Measurements from ENCODE around the gene FBLN2.
A peak's percentile ranks its signal among the peaks of the same experiment; 100 is the strongest.

FBLN2 gene

DNA sequence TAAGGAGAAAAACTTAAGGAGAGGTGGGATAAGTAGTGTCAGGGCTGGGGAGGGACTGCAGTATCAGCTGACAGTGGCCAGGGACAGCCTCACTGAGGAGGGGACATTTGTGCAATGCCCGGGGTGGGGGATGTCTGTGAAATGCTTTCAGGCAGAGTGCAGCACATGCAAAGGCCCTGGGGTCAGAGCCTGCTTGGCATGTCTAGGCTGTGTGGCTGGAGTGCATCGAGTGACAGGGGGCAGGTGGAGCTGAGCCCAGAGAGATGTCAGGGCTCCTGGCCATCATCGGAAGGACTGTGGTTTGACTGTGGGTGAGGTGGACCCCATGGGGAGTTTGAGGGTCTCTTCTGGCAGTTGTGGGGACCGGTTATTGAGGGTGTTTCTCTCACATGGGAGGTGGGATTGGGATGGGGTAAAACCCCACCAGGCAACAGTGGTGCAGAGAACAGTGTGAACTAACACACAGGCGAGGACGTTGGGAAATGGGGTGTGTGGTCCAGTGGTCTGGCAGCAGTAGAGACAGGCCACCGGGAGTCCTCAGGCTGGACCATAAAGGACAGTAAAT, 61.2 kb downstream of the FBLN2 start:
- DNase-seq: no peak

- DNase-seq: no peak
These were observed 62.3 kb downstream of the FBLN2 start for GRCh38 chr3:13611221-13611620.

DNA sequence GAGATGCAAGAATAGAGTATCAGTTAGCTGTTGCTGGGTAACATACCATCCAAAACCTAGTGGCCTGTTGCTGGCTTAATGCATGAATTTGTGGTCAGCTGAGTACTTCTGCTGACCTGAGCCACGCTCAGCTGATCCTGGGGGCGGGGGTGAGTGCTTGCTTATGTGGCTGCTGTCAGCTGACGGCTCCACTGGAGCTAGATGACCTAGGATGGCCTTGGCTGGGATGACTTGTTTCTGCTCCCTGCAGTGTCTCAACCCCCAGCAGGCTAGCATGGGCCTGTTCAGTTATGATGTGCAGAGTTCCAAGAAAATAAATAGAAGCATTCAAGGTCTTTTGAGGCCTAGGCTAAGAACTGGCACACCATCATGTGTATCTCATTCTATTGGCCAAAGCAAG, 63.9 kb downstream of the FBLN2 start:
- DNase-seq: no peak

DNA sequence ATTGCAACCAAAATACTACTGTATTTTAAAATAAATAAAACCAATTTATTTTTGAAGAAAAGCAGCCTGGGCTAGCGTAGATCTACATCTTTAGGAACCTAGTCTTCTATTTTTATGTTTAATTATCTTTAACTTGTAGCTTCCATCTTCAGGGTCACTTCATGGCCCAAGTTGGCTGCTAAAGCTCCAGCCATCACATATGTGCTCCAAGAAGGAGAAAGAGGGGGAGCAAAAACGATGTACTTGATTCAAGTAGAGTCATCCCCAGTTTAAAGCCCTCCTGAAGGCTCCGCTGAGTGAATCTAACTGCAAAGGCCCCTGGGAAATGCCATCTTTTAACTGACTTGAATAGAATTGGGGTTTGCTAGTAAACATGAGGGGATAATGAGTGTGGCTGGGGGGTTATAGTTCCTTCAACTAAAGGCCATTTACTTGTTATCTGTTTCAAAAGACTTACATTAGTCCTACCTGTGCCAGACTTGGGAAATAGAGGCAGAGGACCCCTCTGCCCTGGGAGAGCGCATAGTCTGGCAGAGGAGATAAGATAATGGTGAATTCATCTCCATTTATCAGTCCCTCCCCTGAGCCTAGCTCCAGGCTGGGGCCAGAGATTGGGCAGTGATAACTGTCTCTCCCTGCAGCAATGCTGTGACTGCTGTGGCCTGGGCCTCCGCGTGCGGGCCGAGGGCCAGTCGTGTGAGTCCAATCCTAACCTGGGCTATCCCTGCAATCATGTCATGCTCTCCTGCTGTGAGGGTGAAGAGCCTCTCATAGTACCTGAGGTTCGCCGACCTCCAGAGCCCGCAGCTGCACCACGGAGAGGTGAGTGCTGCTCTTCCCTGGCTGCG, 64.6 kb downstream of the FBLN2 start:
- no peak for DNase-seq

DNA sequence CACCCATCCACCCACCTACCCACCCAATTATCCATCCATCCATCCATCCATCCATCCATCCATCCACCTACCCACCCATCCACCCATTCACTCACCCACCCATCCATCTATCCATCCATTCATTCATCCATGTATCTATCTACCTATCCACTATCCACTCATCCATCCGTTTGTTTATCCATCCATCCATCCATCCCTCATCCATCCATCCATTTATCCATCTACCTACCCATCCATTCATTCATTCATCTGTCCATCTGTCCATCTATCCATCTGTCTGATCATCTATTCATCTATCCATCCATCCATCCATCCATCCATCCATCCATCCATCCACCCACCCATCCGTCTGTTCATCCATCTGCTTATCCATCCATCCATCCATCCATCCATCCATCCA, 65.7 kb downstream of the FBLN2 start:
- no peak for DNase-seq

DNA sequence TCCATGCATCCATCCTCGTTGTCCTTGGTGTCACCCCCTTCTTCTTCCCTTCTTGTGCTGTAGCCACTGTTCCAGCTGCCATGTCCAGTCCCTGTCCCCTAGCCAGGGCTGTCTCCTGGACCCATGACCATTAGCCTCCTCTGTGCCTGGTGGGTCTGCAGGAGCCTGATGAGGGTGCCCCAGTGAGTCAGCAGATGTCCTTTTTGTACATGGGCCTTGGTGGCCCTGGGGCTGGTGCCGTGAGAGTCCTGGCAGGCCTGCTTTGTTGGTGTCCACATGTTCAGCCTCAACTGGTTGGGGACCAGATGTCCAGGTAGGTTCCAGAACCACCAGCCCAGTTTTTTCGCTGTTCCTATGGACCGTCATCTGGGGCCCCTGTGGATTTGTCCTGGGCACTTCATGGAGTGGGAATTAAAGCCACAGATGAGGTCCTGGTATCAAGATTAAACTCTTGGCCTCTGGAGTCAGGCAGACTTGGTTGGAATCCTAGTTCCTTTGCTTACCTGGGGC, 66.1 kb downstream of the FBLN2 start:
- no peak for DNase-seq

DNA sequence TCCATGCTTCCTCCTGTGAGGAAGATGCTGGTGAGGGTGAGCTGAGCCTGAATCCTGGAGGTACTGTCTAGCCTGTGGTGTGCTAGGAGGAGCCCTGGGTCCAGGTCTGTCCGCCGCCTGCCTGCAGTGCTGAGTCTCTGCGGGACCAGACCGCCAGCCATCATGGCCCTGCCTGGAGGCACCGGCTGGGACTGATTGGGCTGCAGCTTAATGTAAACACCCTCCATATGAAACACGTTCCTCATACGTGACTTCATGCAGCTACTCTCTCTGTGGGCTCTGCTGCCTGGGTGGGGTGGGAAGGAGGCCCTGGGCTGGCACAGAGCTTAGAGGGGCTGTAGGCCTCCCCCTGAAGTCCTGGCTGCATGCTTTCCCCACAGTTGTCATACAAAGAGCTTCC, 67.4 kb downstream of the FBLN2 start:
- DNase-seq: no peak

- DNase-seq: no peak
These were observed 68.3 kb downstream of the FBLN2 start for GRCh38 chr3:13617097-13617738.

GRCh38 chr3:13617981-13618380, 69.1 kb downstream of the FBLN2 start:
- no peak for DNase-seq

DNA sequence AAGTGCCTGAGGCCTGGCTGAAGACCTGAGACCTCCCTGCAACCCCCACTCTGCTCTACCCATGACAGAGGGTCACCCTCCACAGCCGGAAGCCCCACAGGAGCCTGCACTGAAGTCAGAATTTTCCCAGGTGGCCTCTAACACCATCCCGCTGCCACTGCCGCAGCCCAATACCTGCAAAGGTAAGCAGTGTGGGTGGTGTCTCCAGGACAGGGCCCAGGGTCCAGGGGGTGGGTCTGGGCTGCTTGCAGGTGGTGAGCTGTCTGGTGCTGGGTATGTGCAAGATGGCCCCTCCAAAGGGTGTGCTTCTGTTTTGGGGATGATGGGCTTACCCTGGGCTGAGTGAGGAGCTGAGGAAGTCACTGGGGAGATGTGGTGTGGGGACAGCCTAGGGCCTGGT, 69.9 kb downstream of the FBLN2 start:
- DNase-seq: no peak

GRCh38 chr3:13619661-13620230, 70.8 kb downstream of the FBLN2 start:
- no peak for DNase-seq

- no peak for DNase-seq
These were observed 71.4 kb downstream of the FBLN2 start for GRCh38 chr3:13620281-13620680.

DNA sequence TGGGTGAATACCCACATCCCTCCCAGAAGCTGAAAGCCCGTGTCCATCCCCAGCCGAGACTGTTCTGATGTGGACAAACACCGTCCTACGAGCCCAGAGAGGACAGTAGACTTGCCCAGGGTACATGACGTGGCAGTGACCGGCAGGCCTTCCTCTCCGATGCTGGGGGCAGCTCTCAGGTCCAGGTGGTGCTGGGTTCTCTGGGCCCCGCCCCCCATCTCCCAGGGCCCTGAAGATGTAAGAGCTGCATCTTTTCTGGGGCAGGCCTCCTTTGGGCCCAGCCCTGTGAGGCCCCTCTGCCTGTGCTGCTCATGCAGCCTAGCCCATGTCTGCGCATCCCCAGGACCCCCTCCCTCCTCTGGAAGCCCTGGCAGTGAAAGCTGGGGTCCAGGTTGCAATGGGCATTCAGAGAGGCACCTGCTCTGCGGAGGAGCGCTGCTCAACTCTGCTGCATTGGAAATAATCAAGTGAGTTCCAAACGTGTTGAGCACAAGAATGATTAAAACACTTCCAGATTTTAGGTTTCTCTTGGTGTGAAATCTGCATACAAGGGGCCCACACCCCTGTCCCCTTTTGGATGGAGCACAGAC, 71.9 kb downstream of the FBLN2 start:
- DNase-seq: no peak

- peak; percentile 37 for DNase-seq
These were observed 72.7 kb downstream of the FBLN2 start for GRCh38 chr3:13621381-13622221.

DNA sequence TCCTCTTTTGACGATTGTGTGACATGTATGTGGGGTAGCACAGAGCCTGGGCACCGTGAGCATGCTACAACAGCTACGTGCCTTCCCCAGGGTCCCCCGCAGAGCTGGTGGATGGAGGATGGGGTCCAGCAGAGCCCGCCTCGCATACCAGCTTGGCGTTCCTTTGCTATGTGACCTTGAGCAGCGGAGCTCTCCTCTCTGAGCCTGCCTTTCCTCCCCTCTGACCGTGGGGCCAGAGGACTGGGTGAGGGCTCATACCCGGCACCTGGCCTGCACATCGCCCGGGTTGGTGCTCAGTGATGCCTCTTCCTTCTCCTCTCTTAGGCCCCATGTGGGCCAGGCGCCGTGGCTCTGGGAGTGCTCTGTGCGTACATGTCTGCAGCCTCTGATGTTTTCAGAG, 73.4 kb downstream of the FBLN2 start:
- no peak for DNase-seq

DNA sequence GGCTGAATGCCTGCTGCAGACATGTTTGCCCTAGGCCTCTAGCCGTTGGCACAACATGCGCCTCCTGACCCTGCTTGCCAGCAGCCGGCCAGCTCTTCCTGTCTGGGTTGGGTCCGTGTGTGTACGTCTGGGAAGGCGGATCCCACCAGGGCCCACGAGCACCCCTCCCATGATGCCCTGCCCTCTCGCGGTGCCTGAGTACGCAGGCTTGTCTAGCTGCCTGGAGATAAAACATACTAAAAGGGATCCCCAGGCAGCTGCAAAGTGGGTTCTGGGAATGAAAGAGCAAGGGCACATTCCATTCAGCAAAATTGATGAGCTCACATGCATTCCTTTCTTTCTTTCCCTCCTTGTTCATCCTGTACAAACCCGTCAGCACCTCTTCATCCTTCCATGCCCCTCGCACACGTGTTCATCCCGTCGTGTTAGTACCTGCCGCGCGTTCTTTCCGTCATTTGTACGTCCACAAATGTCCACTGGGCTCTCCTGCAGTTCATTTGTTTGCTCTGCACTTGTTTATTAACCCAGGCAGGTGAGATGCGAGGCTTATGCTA, 74.3 kb downstream of the FBLN2 start:
- no peak for DNase-seq

DNA sequence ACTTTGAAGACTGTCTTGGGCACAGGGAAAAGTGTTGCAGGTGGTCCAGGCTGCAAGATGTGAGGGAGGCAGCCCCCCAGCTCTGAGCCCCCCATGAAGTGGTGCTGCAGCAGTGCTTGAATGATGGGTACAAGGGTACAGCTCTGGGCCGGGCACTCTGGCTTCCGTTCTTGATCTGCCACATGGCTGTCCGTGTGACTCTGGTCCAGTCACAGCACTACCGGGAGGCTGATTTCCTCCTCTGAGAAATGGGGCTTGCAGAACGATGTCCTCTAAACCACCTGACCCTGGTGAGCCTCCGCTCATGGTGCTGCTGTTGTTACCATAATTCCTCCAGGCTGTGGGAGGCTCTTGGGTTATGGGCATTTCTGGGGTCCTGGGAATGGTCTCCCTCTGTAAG, 75.1 kb downstream of the FBLN2 start:
- DNase-seq: no peak

GRCh38 chr3:13624671-13625125, 75.8 kb downstream of the FBLN2 start:
- no peak for DNase-seq

DNA sequence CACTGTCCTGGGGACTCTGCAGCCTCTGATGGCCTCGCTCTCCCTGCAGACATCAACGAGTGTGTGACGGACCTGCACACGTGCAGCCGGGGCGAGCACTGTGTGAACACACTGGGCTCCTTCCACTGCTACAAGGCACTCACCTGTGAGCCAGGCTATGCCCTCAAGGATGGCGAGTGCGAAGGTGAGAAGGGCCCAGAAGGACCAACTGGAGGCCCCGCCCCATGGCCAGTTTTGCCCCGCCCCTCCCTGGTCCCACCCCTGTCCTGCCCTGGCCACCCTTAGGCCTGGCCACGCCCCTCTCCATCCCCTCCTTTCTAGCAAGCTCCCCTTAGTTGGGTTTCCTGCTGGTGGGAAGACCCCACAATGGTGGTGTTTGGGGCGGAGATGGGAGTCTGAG, 77.5 kb downstream of the FBLN2 start:
- DNase-seq: no peak

GRCh38 chr3:13626915-13627460, 78.1 kb downstream of the FBLN2 start:
- no peak for DNase-seq

GRCh38 chr3:13627681-13628080, 78.8 kb downstream of the FBLN2 start:
- no peak for DNase-seq

- no peak for DNase-seq
These were observed 79.5 kb downstream of the FBLN2 start for GRCh38 chr3:13628432-13628831.
